OCI-LY1 (cell line): ENCODE data around the gene BRD2.
A peak's percentile ranks its signal among the peaks of the same experiment; 100 is the strongest.

Experiments
- H2AFZ ChIP-seq: fragments of 200-600 bp; sonication (generic), shearing (Covaris generic); 2 replicates; pipeline ENCODE4 v1.6.0; 2014; ENCODE audit warnings: antibody characterized with exemption, mild to moderate bottlenecking, low read length
- H3F3A ChIP-seq: fragments of 200-600 bp; sonication (generic), shearing (Covaris generic); 2 replicates; pipeline ENCODE4 v1.6.0; 2014; ENCODE audit warnings: mild to moderate bottlenecking, antibody characterized with exemption, low read length, moderate library complexity; ENCODE audit not compliant: insufficient read depth
- H3K27ac ChIP-seq: fragments of 200-600 bp; sonication (generic); 2 replicates; pipeline ENCODE4 v1.5.1; 2014; ENCODE audit warnings: low read length, mixed run types, mild to moderate bottlenecking, low read depth; ENCODE audit not compliant: poor library complexity, severe bottlenecking
- H3K27me3 ChIP-seq: fragments of 200-600 bp; sonication (generic); 2 replicates; pipeline ENCODE4 v1.6.0; 2014; ENCODE audit warnings: antibody characterized with exemption, mild to moderate bottlenecking, low read length, moderate library complexity; ENCODE audit not compliant: insufficient read depth
- H3K36me3 ChIP-seq: fragments of 200-600 bp; sonication (generic); 2 replicates; pipeline ENCODE4 v1.6.1; 2014; ENCODE audit warnings: mild to moderate bottlenecking, antibody characterized with exemption, low read length, moderate library complexity, mixed read lengths; ENCODE audit not compliant: insufficient read depth
- H3K4me1 ChIP-seq: fragments of 200-600 bp; sonication (generic); 2 replicates; pipeline ENCODE4 v1.5.1; 2014; ENCODE audit warnings: mild to moderate bottlenecking, low read length, moderate library complexity; ENCODE audit not compliant: insufficient read depth, severe bottlenecking
- H3K4me2 ChIP-seq: fragments of 200-600 bp; sonication (generic), shearing (Covaris generic); 2 replicates; pipeline ENCODE4 v1.6.1; 2014; ENCODE audit warnings: low read length
- H3K4me3 ChIP-seq: fragments of 200-600 bp; sonication (generic); 2 replicates; pipeline ENCODE4 v1.5.1; 2014; ENCODE audit warnings: low read length, low read depth, mild to moderate bottlenecking, mixed read lengths; ENCODE audit not compliant: poor library complexity, severe bottlenecking
- H3K79me2 ChIP-seq: fragments of 200-600 bp; shearing (Covaris generic); 2 replicates; pipeline ENCODE4 v1.6.1; 2016; ENCODE audit warnings: mixed run types, low read length, mixed read lengths; ENCODE audit not compliant: insufficient read depth
- H3K9ac ChIP-seq: fragments of 200-600 bp; sonication (generic), shearing (Covaris generic); 2 replicates; pipeline ENCODE4 v1.6.1; 2014; ENCODE audit warnings: mild to moderate bottlenecking, low read length, mixed read lengths
- H3K9me2 ChIP-seq: fragments of 200-600 bp; sonication (generic), shearing (Covaris generic); 2 replicates; pipeline ENCODE4 v1.6.1; 2014; ENCODE audit warnings: low read depth, mild to moderate bottlenecking, low read length, mixed read lengths
- H3K9me3 ChIP-seq: fragments of 200-600 bp; shearing (Covaris generic); 2 replicates; pipeline ENCODE4 v1.6.1; 2014; ENCODE audit warnings: low read length, mixed read lengths
- H4K20me1 ChIP-seq: fragments of 200-600 bp; sonication (generic), shearing (Covaris generic); 2 replicates; pipeline ENCODE4 v1.6.0; 2016; ENCODE audit warnings: mild to moderate bottlenecking, low read length; ENCODE audit not compliant: insufficient read depth
- CTCF ChIP-seq: fragments of 200-600 bp; sonication (generic), shearing (Covaris generic); IDR thresholded peaks from 2 replicates; pipeline ENCODE4 v1.5.1; 2017; ENCODE audit warnings: mild to moderate bottlenecking, antibody characterized with exemption, low read length, moderate library complexity, mixed read lengths
- EZH2 ChIP-seq: fragments of 200-600 bp; sonication (generic), shearing (Covaris generic); IDR thresholded peaks from 2 replicates; pipeline ENCODE4 v1.8.0; 2017; ENCODE audit warnings: borderline replicate concordance, mixed run types, mild to moderate bottlenecking, antibody characterized with exemption, low read length, moderate library complexity, mixed read lengths

BRD2 gene

GRCh38 chr6:33018904-33019303, 50.5 kb downstream of the BRD2 start:
- H2AFZ ChIP-seq: no peak overlapping the region
- no peaks in the 10 kb centered on the region for H3K9me3 ChIP-seq
- no peak for TF ChIP-seq CTCF
- no peak for TF ChIP-seq EZH2
- H3K4me2 ChIP-seq: peak overlapping the region; percentile 29
- H3K36me3 ChIP-seq: no peaks in the 10 kb centered on the region
- no peaks in the 10 kb centered on the region for H3F3A ChIP-seq
- H3K27ac ChIP-seq: no peak overlapping the region
- no peaks in the 10 kb centered on the region for H4K20me1 ChIP-seq
- peaks cover 11% of the 10 kb centered on the region for H3K4me1 ChIP-seq
- H3K79me2 ChIP-seq: no peaks in the 10 kb centered on the region
- no peaks in the 10 kb centered on the region for H3K27me3 ChIP-seq
- no peak overlapping the region for H3K9ac ChIP-seq
- H3K4me3 ChIP-seq: peak overlapping the region; percentile 7
- H3K9me2 ChIP-seq: no peaks in the 10 kb centered on the region

- H3K79me2 ChIP-seq: no peaks in the 10 kb centered on the region
- TF ChIP-seq CTCF (no peak), EZH2 (no peak)
- no peaks in the 10 kb centered on the region for H3K9me2 ChIP-seq
- H3K27me3 ChIP-seq: no peaks in the 10 kb centered on the region
- H3K4me3 ChIP-seq: peak overlapping the region; percentile 7
- H3K9ac ChIP-seq: no peak overlapping the region
- H3K9me3 ChIP-seq: no peaks in the 10 kb centered on the region
- H4K20me1 ChIP-seq: no peaks in the 10 kb centered on the region
- H2AFZ ChIP-seq: no peak overlapping the region
- no peaks in the 10 kb centered on the region for H3K36me3 ChIP-seq
- H3K4me2 ChIP-seq: peak overlapping the region; percentile 29
- no peak overlapping the region for H3K27ac ChIP-seq
- H3F3A ChIP-seq: no peaks in the 10 kb centered on the region
- H3K4me1 ChIP-seq: peaks cover 11% of the 10 kb centered on the region
Measured at GRCh38 chr6:33019372-33019771, 51.0 kb downstream of the BRD2 start.

- H3K9ac ChIP-seq: no peak overlapping the region
- no peaks in the 10 kb centered on the region for H3F3A ChIP-seq
- TF ChIP-seq CTCF (no peak), EZH2 (no peak)
- H3K4me2 ChIP-seq: no peak overlapping the region
- H3K4me1 ChIP-seq: peaks cover 11% of the 10 kb centered on the region
- no peak overlapping the region for H2AFZ ChIP-seq
- H3K27me3 ChIP-seq: no peaks in the 10 kb centered on the region
- no peak overlapping the region for H3K27ac ChIP-seq
- no peaks in the 10 kb centered on the region for H3K9me2 ChIP-seq
- H3K36me3 ChIP-seq: no peaks in the 10 kb centered on the region; the same call in 1 of the 2 replicates
- no peaks in the 10 kb centered on the region for H3K9me3 ChIP-seq
- H3K4me3 ChIP-seq: no peak overlapping the region
- H4K20me1 ChIP-seq: no peaks in the 10 kb centered on the region
- H3K79me2 ChIP-seq: no peaks in the 10 kb centered on the region
Measured at GRCh38 chr6:33021917-33022316, 53.5 kb downstream of the BRD2 start.
